Measurements from ENCODE around the gene TANGO2. TPM values are rescaled to one million over a fixed set of nuclear protein-coding genes. Genes with fewer than 3 reads are reported as not detected.

The TANGO2 gene
- total RNA-seq, 1 experiment from 2014 or later, result 33.5 TPM

GRCh38 chr22:20111689-20112622 lies 91.0 kb downstream of the TANGO2 start:
- intact Hi-C loops (cut with micrococcal nuclease; ENCODE audit: unreplicated experiment), result no loop called here
- CTCF ChIA-PET, result no interaction called here
- Mint-ChIP-seq H3K4me3 (ENCODE audit: low read depth, unreplicated experiment) (no peak overlapping the region), H3K9me3 (ENCODE audit: low read depth, unreplicated experiment) (no peaks in the 10 kb centered on the region), H3K27ac (ENCODE audit: unreplicated experiment) (no peak overlapping the region), H3K27me3 (ENCODE audit: unreplicated experiment) (no peaks in the 10 kb centered on the region), H3K4me1 (ENCODE audit: low read depth, unreplicated experiment) (no peaks in the 10 kb centered on the region), H3K36me3 (ENCODE audit: insufficient read depth, unreplicated experiment) (peaks cover 86% of the 10 kb centered on the region)
- BruUV-seq (replicated peaks), result no TSS peak
- no peak for TF ChIP-seq CTCF (IDR thresholded peaks at IDR 0.05; ENCODE audit: unreplicated experiment)
- no peak for DNase-seq

DNA sequence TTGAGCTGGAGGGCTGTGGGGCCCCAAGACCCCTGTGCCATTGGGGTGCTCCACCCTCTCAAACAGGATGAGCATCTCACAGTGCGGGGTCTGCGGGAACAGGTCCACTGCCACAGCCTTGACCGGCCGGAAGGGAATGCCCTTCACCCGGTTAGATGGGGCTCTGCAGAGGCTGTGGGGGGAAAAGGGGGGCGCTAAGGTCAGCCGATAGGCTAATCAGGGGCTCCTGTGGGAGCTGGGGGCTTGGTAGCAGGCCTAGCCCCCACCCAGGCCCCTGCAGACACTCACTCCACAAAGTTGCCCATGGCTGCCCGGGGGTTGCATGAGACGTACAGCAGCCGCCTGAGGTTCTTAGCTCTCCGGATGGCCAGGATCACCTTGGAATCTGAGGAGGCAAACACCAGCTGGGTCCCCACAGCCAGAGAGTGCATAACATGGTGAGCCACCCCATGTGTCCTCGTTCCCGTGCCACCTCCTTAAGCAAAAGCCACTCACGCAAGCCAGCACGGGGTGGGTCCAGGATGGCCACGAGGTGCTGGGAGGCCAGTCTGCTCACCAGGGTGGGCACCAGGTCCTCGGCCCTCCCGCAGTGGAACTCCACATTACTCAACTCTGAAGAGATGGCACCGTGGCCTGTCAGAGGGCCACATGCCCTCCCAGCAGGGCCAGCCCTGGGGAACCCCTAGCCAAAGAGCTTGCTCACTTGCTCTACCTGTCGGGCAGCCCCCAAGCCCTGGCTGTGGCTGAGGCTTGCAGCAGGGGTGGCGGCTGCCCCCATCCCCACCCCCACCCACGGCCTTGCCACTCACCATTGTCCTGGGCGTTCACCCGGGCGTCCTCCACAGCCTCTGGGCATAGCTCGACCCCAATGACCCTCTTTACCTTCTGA lies 92.0 kb downstream of the TANGO2 start:
- CTCF ChIA-PET, result no interaction called here
- H3K9me3 Mint-ChIP-seq (ENCODE audit: low read depth, unreplicated experiment), result no peaks in the 10 kb centered on the region
- H3K27ac Mint-ChIP-seq (ENCODE audit: unreplicated experiment), result no peak overlapping the region

DNA sequence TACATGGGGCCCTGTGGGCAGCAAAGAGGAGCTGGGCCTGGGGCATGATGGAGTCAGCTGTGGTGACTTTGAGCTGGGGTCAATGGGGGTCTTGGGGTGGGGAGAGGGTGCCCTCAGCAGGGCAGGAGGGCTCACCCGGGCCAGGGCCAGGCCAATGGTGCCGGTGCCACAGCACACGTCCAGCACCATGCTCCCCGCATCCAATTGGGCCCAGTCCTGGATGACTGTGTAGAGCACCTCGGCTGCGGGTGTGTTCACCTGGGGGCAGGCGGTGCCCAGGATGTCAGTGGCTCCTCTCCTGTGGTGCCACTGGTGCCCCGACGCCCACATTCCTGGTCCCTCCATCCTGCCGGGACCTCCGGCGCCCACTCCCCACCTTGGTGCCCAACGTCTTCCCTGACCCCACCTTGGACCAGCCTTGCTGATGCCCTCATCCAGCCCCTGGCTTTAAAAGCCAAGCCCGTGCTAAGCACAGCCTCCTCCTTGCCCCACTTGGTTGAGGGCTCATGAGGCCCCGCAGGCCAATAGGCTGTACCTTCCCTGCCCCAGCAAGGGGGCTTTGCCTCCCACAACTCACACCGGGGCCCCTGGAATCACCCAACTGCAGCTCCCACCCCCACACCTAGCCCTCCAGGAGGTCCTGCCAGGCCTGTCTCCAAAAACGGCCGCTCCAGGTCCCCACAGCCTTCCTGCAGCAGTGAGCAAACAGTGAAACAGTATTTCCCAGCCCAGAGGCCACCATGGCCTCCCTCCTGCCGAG lies 92.8 kb downstream of the TANGO2 start:
- BruUV-seq (replicated peaks), result no TSS peak
- no peaks in the 10 kb centered on the region for H3K27me3 Mint-ChIP-seq (ENCODE audit: unreplicated experiment)
- CTCF ChIA-PET, result no interaction called here
- peak overlapping the region; percentile 67 for H3K27ac Mint-ChIP-seq (ENCODE audit: unreplicated experiment)
- no peaks in the 10 kb centered on the region for H3K4me1 Mint-ChIP-seq (ENCODE audit: low read depth, unreplicated experiment)
- no peaks in the 10 kb centered on the region for H3K9me3 Mint-ChIP-seq (ENCODE audit: low read depth, unreplicated experiment)
- DNase-seq, result no peak
- peaks cover 87% of the 10 kb centered on the region for H3K36me3 Mint-ChIP-seq (ENCODE audit: insufficient read depth, unreplicated experiment)
- no peak for TF ChIP-seq CTCF (IDR thresholded peaks at IDR 0.05; ENCODE audit: unreplicated experiment)
- peak overlapping the region; percentile 24 for H3K4me3 Mint-ChIP-seq (ENCODE audit: low read depth, unreplicated experiment)
- intact Hi-C loops (cut with micrococcal nuclease; ENCODE audit: unreplicated experiment), result no loop called here

More for the DNA sequence above, 92.0 kb downstream of the TANGO2 start:
- peaks cover 86% of the 10 kb centered on the region for H3K36me3 Mint-ChIP-seq (ENCODE audit: insufficient read depth, unreplicated experiment)
- no TSS peak for BruUV-seq (replicated peaks)
- no peaks in the 10 kb centered on the region for H3K4me1 Mint-ChIP-seq (ENCODE audit: low read depth, unreplicated experiment)
- TF ChIP-seq CTCF (IDR thresholded peaks at IDR 0.05; ENCODE audit: unreplicated experiment), result no peak
- H3K27me3 Mint-ChIP-seq (ENCODE audit: unreplicated experiment), result no peaks in the 10 kb centered on the region
- DNase-seq, result no peak
- no peak overlapping the region for H3K4me3 Mint-ChIP-seq (ENCODE audit: low read depth, unreplicated experiment)
- intact Hi-C loops (cut with micrococcal nuclease; ENCODE audit: unreplicated experiment), result no loop called here

All from Calu3 (cell line).